Endothelial cell of umbilical vein (primary cell): ENCODE results near the gene ALLC.

Experiments
- EZH2 ChIP-seq: IDR thresholded peaks from 2 replicates; pipeline ENCODE4 v1.6.1; 2012; ENCODE audit warnings: borderline replicate concordance, low read depth, mild to moderate bottlenecking, moderate library complexity, low read length, inconsistent platforms; ENCODE audit not compliant: severe bottlenecking
- FOS ChIP-seq: IDR thresholded peaks from 2 replicates; pipeline ENCODE4 v1.6.1; 2011; ENCODE audit warnings: mild to moderate bottlenecking, low read length, moderate library complexity, borderline replicate concordance; ENCODE audit not compliant: insufficient read depth
- JUN ChIP-seq: IDR thresholded peaks from 2 replicates; pipeline ENCODE4 v1.6.1; 2011; ENCODE audit warnings: borderline replicate concordance, low read depth; ENCODE audit not compliant: insufficient read length, insufficient read depth
- MYC ChIP-seq: IDR thresholded peaks from one replicate; pipeline ENCODE4 v1.6.1; 2011; ENCODE audit warnings: mild to moderate bottlenecking, low read depth, low read length
- POLR2A ChIP-seq: IDR thresholded peaks from 2 replicates; pipeline ENCODE4 v1.6.1; 2012; ENCODE audit warnings: low read depth, mild to moderate bottlenecking, control low read depth, low read length
- TF ChIP-seq, protein P1 (sequence below), 2 donors: IDR thresholded peaks; 1 replicate in 1 of 2; 2 replicates in 1 of 2; pipeline ENCODE4 v1.5.1; 2011; ENCODE audit warnings: low read length in 2 of 2, mild to moderate bottlenecking in 2 of 2, moderate library complexity in 2 of 2, control low read depth in 1 of 2, inconsistent platforms in 1 of 2, low read depth in 1 of 2; ENCODE audit not compliant: insufficient read depth in 1 of 2; ENCODE audit errors: extremely low read depth in 1 of 2

DNA sequence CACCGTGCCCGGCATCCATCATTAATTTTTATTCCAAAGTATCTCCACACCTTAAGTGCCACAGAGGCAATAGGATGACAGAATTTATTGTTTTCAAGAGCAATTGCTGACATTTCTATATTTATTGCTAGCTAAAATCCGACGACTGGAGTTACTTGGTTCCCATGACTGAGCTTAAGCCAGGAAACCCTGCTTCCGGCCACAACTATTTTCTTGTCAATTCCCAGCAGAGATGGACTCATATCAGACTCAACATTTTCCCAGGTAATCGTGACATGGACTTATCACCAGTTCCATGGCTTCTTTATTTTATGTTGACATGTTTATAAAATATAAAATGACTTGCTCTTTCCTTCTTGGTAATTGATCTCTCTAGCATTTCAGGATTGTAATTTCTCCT is 24.8 kb downstream of the ALLC start:
- TF ChIP-seq FOS (no peak), POLR2A (no peak), JUN (no peak), EZH2 (no peak), MYC (no peak)
- TF ChIP-seq, protein P1, sequence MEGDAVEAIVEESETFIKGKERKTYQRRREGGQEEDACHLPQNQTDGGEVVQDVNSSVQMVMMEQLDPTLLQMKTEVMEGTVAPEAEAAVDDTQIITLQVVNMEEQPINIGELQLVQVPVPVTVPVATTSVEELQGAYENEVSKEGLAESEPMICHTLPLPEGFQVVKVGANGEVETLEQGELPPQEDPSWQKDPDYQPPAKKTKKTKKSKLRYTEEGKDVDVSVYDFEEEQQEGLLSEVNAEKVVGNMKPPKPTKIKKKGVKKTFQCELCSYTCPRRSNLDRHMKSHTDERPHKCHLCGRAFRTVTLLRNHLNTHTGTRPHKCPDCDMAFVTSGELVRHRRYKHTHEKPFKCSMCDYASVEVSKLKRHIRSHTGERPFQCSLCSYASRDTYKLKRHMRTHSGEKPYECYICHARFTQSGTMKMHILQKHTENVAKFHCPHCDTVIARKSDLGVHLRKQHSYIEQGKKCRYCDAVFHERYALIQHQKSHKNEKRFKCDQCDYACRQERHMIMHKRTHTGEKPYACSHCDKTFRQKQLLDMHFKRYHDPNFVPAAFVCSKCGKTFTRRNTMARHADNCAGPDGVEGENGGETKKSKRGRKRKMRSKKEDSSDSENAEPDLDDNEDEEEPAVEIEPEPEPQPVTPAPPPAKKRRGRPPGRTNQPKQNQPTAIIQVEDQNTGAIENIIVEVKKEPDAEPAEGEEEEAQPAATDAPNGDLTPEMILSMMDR (IDR thresholded peaks at IDR 0.05; ENCODE audit: extremely low read depth in 1 of 2, insufficient read depth in 1 of 2, low read depth in 1 of 2, low read length in 2 of 2), result no peak
